NOMO-1 treated with dmso at 0.1 percent for 144 hours (cell line): ENCODE data around the gene PDXK.
"Not testable (repeated sequence)": the region's sequence is repeated elsewhere in the genome, so short reads cannot be mapped to it uniquely, and the experiment has no call there.

Experiments
- DNase-seq: peaks from one replicate; lab custom pipeline; 2025; ENCODE audit not compliant: unreplicated experiment; lab: John Stamatoyannopoulos, UW

Gene PDXK

GRCh38 chr21:43718872-43719747 is at the start of gene PDXK:
PDXK (plus strand) TSS chr21:43719129; CDS start chr21:43719295, 166 bp downstream.
- DNase-seq, result peak; percentile 83

- no peak for DNase-seq
Observed at GRCh38 chr21:43669828-43670605, 48.9 kb upstream of the PDXK start.

- DNase-seq, result no peak
Observed at GRCh38 chr21:43675871-43676270, 43.1 kb upstream of the PDXK start.

- DNase-seq, result no peak
Observed at GRCh38 chr21:43676391-43676790, 42.5 kb upstream of the PDXK start.

- no peak for DNase-seq
Observed at GRCh38 chr21:43679951-43680350, 39.0 kb upstream of the PDXK start.

GRCh38 chr21:43680421-43680820 is 38.5 kb upstream of the PDXK start:
- not testable (repeated sequence) for DNase-seq

GRCh38 chr21:43681650-43682049 is 37.3 kb upstream of the PDXK start:
- no peak for DNase-seq

- DNase-seq, result no peak
Observed at GRCh38 chr21:43684424-43684823, 34.5 kb upstream of the PDXK start.

GRCh38 chr21:43686811-43687565 is 31.9 kb upstream of the PDXK start:
- DNase-seq, result no peak

GRCh38 chr21:43687566-43688399 is 31.1 kb upstream of the PDXK start:
- no peak for DNase-seq

GRCh38 chr21:43688906-43689305 is 30.0 kb upstream of the PDXK start:
- no peak for DNase-seq

GRCh38 chr21:43689556-43690337 is 29.2 kb upstream of the PDXK start:
- DNase-seq, result no peak

- DNase-seq, result no peak
Observed at GRCh38 chr21:43690346-43690745, 28.6 kb upstream of the PDXK start.

GRCh38 chr21:43691086-43691795 is 27.7 kb upstream of the PDXK start:
- DNase-seq, result no peak

GRCh38 chr21:43691801-43692200 is 27.1 kb upstream of the PDXK start:
- no peak for DNase-seq

GRCh38 chr21:43692949-43693348 is 26.0 kb upstream of the PDXK start:
- no peak for DNase-seq

- no peak for DNase-seq
Observed at GRCh38 chr21:43693981-43694380, 24.9 kb upstream of the PDXK start.

- no peak for DNase-seq
Observed at GRCh38 chr21:43694437-43695079, 24.4 kb upstream of the PDXK start.

- no peak for DNase-seq
Observed at GRCh38 chr21:43696214-43696613, 22.7 kb upstream of the PDXK start.
